Testis (tissue), 2 donors: ENCODE data around the gene WNT11.

Source experiments
- POLR2A ChIP-seq: fragments of 450-650 bp; IDR thresholded peaks from one replicate; pipeline ENCODE4 v1.6.1; 2017; ENCODE audit warnings: antibody characterized with exemption, mild to moderate bottlenecking, moderate library complexity
- TF ChIP-seq, protein P1 (sequence below), 3 experiments: fragments of 450-650 bp in 2 of 3; fragments of 200-600 bp in 1 of 3; sonication (generic) in 1 of 3; IDR thresholded peaks; one replicate each; pipeline ENCODE4 v1.5.1; 2016 to 2019; ENCODE audit warnings: antibody characterized with exemption in 3 of 3, mild to moderate bottlenecking in 2 of 3, moderate library complexity in 1 of 3

DNA sequence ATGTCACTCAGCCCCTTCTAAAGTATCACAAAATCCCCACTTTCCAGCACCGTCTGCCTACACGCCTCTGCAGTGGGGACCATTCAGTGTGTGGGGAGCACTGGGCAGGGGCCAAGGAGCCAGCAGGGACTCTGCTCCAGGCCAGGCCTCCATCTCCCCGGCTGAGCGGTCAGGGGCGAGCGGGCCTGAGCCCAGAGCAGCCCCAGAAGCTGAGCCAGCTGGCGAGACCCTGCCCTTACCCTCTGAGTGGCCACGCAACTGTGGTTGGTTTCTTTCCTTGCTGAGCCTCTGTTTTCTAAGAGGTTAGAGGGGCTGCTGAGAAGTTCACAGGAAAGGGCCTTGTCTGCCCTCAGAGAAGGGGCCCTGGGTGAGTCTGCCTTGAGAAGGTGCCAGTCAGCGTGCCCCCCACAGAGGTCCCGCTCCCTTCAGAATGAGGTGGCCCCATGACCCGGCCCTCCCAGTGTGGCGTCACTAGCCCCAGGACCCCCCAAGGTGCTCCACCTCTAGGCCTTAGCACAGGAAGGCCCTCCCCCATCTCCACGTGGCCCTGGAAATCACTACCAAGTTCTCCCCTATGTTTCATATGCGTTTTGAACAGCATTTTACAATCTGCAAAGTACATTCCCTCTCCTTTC is 46.9 kb downstream of the WNT11 start:
- TF ChIP-seq, protein P1, sequence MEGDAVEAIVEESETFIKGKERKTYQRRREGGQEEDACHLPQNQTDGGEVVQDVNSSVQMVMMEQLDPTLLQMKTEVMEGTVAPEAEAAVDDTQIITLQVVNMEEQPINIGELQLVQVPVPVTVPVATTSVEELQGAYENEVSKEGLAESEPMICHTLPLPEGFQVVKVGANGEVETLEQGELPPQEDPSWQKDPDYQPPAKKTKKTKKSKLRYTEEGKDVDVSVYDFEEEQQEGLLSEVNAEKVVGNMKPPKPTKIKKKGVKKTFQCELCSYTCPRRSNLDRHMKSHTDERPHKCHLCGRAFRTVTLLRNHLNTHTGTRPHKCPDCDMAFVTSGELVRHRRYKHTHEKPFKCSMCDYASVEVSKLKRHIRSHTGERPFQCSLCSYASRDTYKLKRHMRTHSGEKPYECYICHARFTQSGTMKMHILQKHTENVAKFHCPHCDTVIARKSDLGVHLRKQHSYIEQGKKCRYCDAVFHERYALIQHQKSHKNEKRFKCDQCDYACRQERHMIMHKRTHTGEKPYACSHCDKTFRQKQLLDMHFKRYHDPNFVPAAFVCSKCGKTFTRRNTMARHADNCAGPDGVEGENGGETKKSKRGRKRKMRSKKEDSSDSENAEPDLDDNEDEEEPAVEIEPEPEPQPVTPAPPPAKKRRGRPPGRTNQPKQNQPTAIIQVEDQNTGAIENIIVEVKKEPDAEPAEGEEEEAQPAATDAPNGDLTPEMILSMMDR (IDR thresholded peaks at IDR 0.05) = no peak
- TF ChIP-seq POLR2A = no peak
